Hepatocyte (in vitro differentiated cells): ENCODE results near the gene CAPN11. TPM values are rescaled to one million over a fixed set of nuclear protein-coding genes. Genes with fewer than 3 reads are reported as not detected.

Experiments
- DNase-seq: peaks from one replicate; pipeline ENCODE4 v3.0.0-alpha.2; 2016; ENCODE audit warnings: low spot score
- H2AFZ ChIP-seq: fragments of 200-600 bp; sonication (generic); 2 replicates; pipeline ENCODE4 v1.6.0; 2016; ENCODE audit warnings: antibody characterized with exemption, mild to moderate bottlenecking
- H3K27ac ChIP-seq: fragments of 200-600 bp; sonication (generic); 2 replicates; pipeline ENCODE4 v1.5.1; 2016; ENCODE audit warnings: mild to moderate bottlenecking
- H3K27me3 ChIP-seq: fragments of 200-600 bp; sonication (generic); 2 replicates; pipeline ENCODE4 v1.6.1; 2016
- H3K36me3 ChIP-seq: fragments of 200-600 bp; sonication (generic); replicated peaks from 2 replicates; pipeline ENCODE4 v1.5.1; 2016; ENCODE audit warnings: low read depth; ENCODE audit not compliant: insufficient read depth
- H3K4me1 ChIP-seq: fragments of 200-600 bp; sonication (generic); 2 replicates; pipeline ENCODE4 v1.5.1; 2016; ENCODE audit warnings: mild to moderate bottlenecking, moderate library complexity; ENCODE audit not compliant: insufficient read depth
- H3K4me2 ChIP-seq: fragments of 200-600 bp; sonication (generic); 2 replicates; pipeline ENCODE4 v1.6.0; 2016
- H3K4me3 ChIP-seq: fragments of 200-600 bp; sonication (generic); 2 replicates; pipeline ENCODE4 v1.5.1; 2016; ENCODE audit warnings: mild to moderate bottlenecking
- H3K79me2 ChIP-seq: fragments of 200-600 bp; sonication (generic); 2 replicates; pipeline ENCODE4 v1.6.0; 2017; ENCODE audit warnings: mild to moderate bottlenecking
- H3K9me2 ChIP-seq: fragments of 200-600 bp; sonication (generic); replicated peaks from 2 replicates; pipeline ENCODE4 v1.6.0; 2017; ENCODE audit warnings: mild to moderate bottlenecking; ENCODE audit not compliant: insufficient read depth
- H3K9me3 ChIP-seq: fragments of 200-600 bp; sonication (generic); 2 replicates; pipeline ENCODE4 v1.5.1; 2016; ENCODE audit warnings: low read depth, mild to moderate bottlenecking
- H4K20me1 ChIP-seq: fragments of 200-600 bp; sonication (generic); 2 replicates; pipeline ENCODE4 v1.6.0; 2016; ENCODE audit warnings: mild to moderate bottlenecking; ENCODE audit not compliant: insufficient read depth, poor library complexity, severe bottlenecking
- EZH2 ChIP-seq: fragments of 200-600 bp; sonication (generic); IDR thresholded peaks from 2 replicates; pipeline ENCODE4 v1.6.1; 2016; ENCODE audit warnings: antibody characterized with exemption, mild to moderate bottlenecking, borderline replicate concordance
- EZH2phosphoT487 ChIP-seq: fragments of 200-600 bp; sonication (generic); IDR thresholded peaks from one replicate; pipeline ENCODE4 v1.6.1; 2018; ENCODE audit warnings: antibody characterized with exemption, mild to moderate bottlenecking, low read depth, moderate library complexity; ENCODE audit not compliant: unreplicated experiment, severe bottlenecking
- WGBS: methylation state at CpG from one replicate; pipeline ENCODE4 v1.1.6; 2016; ENCODE audit warnings: low lambda C conversion rate; ENCODE audit errors: missing lambda C conversion rate; 5-methylcytosine and 5-hydroxymethylcytosine counted together
- polyA plus RNA-seq: library from polyadenylated mRNA; unstranded; fragments of >200 nt; fragmentation: Nextera tagmentation; extraction: Ambion mirVana; gene quantifications from 2 replicates; pipeline ENCODE4 v1.2.1, GENCODE V29; 2016
- total RNA-seq: library from RNA; depleted of rRNA; stranded (reverse); fragments of >200 nt; gene quantifications from 2 replicates; pipeline ENCODE4 v1.2.3, GENCODE V29; 2014
- TF ChIP-seq, protein P1 (sequence below): fragments of 200-600 bp; sonication (generic); IDR thresholded peaks from 2 replicates; pipeline ENCODE4 v1.5.1; 2016; ENCODE audit warnings: antibody characterized with exemption, mild to moderate bottlenecking; ENCODE audit not compliant: poor library complexity

Gene CAPN11
- total and polyA plus RNA-seq, 2 experiments from 2014 or later: 0.13 to 0.23 TPM

DNA sequence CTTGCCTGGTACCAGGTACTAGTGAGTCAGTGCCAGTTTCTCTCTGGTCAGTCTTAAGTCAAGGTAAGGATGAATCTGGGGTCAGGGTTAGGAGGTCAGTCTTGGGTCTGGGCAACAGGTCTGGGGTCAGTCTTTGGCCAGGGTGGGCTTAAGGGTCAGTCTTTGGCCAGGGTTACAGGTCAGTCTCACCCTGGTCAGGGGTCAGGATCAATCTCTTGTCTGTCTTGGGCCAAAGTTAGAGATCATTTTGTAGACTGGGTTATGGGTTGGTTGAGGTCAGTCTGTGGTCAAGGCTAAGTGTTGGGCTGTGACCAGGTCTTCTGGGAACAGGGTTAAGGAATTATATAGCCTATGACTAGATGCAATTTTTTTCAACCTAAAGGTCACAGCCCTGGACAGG is 12.8 kb upstream of the CAPN11 start:
- Histone ChIP-seq H3K36me3 (no peaks in the 10 kb centered on the region), H3K4me3 (no peak overlapping the region), H3K4me1 (no peaks in the 10 kb centered on the region), H3K79me2 (no peaks in the 10 kb centered on the region), H3K9me2 (no peaks in the 10 kb centered on the region), H3K27me3 (no peaks in the 10 kb centered on the region), H3K27ac (no peak overlapping the region), H2AFZ (no peak overlapping the region), H3K9me3 (no peaks in the 10 kb centered on the region), H4K20me1 (no peaks in the 10 kb centered on the region), H3K4me2 (no peak overlapping the region)
- no peak for DNase-seq
- no peak for TF ChIP-seq EZH2
- TF ChIP-seq, protein P1, sequence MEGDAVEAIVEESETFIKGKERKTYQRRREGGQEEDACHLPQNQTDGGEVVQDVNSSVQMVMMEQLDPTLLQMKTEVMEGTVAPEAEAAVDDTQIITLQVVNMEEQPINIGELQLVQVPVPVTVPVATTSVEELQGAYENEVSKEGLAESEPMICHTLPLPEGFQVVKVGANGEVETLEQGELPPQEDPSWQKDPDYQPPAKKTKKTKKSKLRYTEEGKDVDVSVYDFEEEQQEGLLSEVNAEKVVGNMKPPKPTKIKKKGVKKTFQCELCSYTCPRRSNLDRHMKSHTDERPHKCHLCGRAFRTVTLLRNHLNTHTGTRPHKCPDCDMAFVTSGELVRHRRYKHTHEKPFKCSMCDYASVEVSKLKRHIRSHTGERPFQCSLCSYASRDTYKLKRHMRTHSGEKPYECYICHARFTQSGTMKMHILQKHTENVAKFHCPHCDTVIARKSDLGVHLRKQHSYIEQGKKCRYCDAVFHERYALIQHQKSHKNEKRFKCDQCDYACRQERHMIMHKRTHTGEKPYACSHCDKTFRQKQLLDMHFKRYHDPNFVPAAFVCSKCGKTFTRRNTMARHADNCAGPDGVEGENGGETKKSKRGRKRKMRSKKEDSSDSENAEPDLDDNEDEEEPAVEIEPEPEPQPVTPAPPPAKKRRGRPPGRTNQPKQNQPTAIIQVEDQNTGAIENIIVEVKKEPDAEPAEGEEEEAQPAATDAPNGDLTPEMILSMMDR: no peak

DNA sequence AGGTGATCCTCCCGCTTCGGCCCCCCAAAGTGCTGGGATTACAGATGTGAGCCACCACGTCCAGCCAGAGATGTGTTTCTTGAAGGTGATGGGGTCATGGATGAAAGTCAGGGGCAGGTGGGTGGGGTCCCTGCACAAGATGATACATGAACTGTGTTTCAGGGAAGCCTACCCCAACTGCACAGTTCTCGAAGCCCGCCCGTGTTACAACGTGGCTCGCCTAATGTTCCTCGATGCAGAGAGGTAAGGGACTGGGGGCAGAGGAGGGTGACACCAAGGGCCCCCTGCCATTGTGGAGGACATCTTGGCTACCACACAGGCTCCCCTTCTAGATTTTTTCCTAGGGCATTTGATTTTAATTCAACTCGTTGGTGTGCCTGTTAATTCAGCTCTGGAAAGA is 11.9 kb upstream of the CAPN11 start:
- Histone ChIP-seq H3K4me3 (no peak overlapping the region), H3K9me3 (no peaks in the 10 kb centered on the region), H3K36me3 (no peaks in the 10 kb centered on the region), H3K4me1 (no peaks in the 10 kb centered on the region), H3K9me2 (no peaks in the 10 kb centered on the region), H3K27ac (no peak overlapping the region), H3K4me2 (no peak overlapping the region), H3K79me2 (no peaks in the 10 kb centered on the region), H2AFZ (no peak overlapping the region), H4K20me1 (no peaks in the 10 kb centered on the region), H3K27me3 (no peaks in the 10 kb centered on the region)
- no peak for TF ChIP-seq EZH2phosphoT487
- TF ChIP-seq EZH2: no peak
- DNase-seq: no peak
- 93% methylated on average over 10 of the region's 10 CpGs for WGBS

DNA sequence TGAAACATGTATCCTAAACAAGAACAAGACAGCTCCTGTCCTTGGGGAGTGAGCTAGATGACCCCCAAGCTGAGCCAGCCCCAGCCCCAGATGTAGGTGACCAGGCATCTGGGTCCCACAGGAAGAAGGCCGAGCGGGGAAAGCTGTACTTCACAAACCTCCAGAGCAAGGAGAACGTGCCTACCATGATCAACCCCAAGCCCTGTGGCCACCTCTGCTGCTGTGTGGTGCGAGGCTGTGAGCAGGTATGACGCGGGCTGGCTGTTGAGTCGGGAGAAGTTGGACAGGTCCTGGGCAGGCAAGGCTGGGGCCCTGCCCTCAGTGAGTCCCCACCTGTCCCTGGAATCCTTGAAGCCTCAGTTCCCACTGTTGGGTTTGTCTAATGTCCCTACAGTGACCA is 11.4 kb upstream of the CAPN11 start:
- 97% methylated on average over 7 of the region's 7 CpGs for WGBS
- Histone ChIP-seq H3K79me2 (no peaks in the 10 kb centered on the region), H2AFZ (no peak overlapping the region), H3K36me3 (no peaks in the 10 kb centered on the region), H3K4me1 (no peaks in the 10 kb centered on the region), H3K27ac (no peak overlapping the region), H3K9me3 (no peaks in the 10 kb centered on the region), H3K4me3 (no peak overlapping the region), H3K9me2 (no peaks in the 10 kb centered on the region), H3K27me3 (no peaks in the 10 kb centered on the region), H4K20me1 (no peaks in the 10 kb centered on the region), H3K4me2 (no peak overlapping the region)
- TF ChIP-seq EZH2phosphoT487 (no peak), EZH2 (no peak)
- TF ChIP-seq, protein P1: no peak
- DNase-seq: no peak

DNA sequence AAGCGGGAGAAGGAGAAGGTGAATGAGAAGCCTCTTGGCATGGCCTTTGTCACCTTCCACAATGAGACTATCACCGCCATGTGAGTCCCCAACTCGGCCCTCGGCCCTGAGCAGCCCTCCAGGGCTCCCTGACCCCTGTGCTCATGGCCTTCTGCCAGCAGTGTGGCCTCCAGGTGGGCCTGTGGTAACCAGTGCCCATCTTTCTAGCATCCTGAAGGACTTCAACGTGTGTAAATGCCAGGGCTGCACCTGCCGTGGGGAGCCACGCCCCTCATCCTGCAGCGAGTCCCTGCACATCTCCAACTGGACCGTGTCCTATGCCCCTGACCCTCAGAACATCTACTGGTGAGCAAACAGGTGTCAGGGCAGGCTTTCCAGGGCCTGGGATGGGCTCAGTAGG is 10.3 kb upstream of the CAPN11 start:
- Histone ChIP-seq H3K36me3 (no peaks in the 10 kb centered on the region), H3K27me3 (no peaks in the 10 kb centered on the region), H3K4me1 (no peaks in the 10 kb centered on the region), H2AFZ (no peak overlapping the region), H3K9me3 (no peaks in the 10 kb centered on the region), H3K4me2 (no peak overlapping the region), H3K4me3 (no peak overlapping the region), H3K27ac (no peak overlapping the region), H3K9me2 (no peaks in the 10 kb centered on the region), H4K20me1 (no peaks in the 10 kb centered on the region), H3K79me2 (no peaks in the 10 kb centered on the region)
- no peak for TF ChIP-seq EZH2phosphoT487
- no peak for DNase-seq
- 89% methylated on average over 9 of the region's 9 CpGs for WGBS

DNA sequence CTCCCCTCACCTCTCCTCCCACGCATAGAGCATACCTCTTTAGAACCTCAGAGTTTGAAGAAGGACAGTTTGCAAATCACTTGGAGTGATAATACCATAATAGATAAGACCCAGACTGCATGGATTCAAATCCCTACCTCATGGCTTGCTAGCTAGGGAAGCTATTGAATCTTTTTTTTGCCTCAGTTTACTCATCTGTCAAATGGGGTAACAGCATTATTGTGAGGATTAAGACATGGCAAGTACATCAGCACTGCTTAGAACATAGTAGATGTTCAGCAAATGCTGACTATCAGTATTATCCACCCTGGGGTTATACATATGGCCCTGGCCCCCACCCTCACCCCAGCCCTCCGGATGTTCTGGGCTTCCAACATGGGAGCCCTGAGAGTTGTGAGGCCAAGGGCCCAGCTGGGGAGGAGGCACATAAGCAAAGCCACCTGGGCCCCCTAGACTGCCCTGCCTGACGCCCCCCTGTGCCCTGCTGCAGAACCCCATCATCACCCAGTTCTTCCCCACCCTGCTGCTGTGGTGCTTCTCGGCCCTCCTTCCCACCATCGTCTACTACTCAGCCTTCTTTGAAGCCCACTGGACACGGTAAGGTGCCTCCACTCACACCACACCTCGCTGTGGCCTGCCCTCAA is 9.1 kb upstream of the CAPN11 start:
- no peak overlapping the region for H3K4me2 ChIP-seq

More for the DNA sequence above, 9.1 kb upstream of the CAPN11 start:
- Histone ChIP-seq H3K27ac (no peak overlapping the region), H3K4me3 (no peak overlapping the region), H3K79me2 (no peaks in the 10 kb centered on the region), H2AFZ (no peak overlapping the region), H3K27me3 (no peaks in the 10 kb centered on the region), H3K4me1 (no peaks in the 10 kb centered on the region), H3K36me3 (no peaks in the 10 kb centered on the region), H4K20me1 (no peaks in the 10 kb centered on the region), H3K9me3 (no peaks in the 10 kb centered on the region), H3K9me2 (no peaks in the 10 kb centered on the region)
- no peak for TF ChIP-seq EZH2
- TF ChIP-seq, protein P1: no peak
- TF ChIP-seq EZH2phosphoT487: no peak
- 93% methylated on average over 7 of the region's 7 CpGs for WGBS
- DNase-seq: no peak
